Activated CD8-positive, alpha-beta memory T cell treated with anti-CD3 and anti-CD28 coated beads for 36 hours (primary cell): ENCODE data around the gene P3H3. TPM values are rescaled to one million over a fixed set of nuclear protein-coding genes. Genes with fewer than 3 reads are reported as not detected.

Experiments used
- CTCF ChIA-PET: fragments of 350-600 bp; sonication (Branson Sonifier 250); formaldehyde crosslinking; loops from one replicate; lab custom pipeline; 2021; ENCODE audit warnings: antibody characterized with exemption; lab: Charles Lee
- POLR2A ChIA-PET: fragments of 350-600 bp; sonication (Branson Sonifier 250); formaldehyde crosslinking; loops from one replicate; lab custom pipeline; 2021; ENCODE audit warnings: antibody characterized with exemption; lab: Charles Lee
- total RNA-seq, 2 experiments: library from RNA; stranded (reverse); gene quantifications; one replicate each; pipeline ENCODE4 v1.2.3, GENCODE V29; 2021

The P3H3 gene
- total RNA-seq, 2 experiments from 2014 or later, result 1.8 TPM

DNA sequence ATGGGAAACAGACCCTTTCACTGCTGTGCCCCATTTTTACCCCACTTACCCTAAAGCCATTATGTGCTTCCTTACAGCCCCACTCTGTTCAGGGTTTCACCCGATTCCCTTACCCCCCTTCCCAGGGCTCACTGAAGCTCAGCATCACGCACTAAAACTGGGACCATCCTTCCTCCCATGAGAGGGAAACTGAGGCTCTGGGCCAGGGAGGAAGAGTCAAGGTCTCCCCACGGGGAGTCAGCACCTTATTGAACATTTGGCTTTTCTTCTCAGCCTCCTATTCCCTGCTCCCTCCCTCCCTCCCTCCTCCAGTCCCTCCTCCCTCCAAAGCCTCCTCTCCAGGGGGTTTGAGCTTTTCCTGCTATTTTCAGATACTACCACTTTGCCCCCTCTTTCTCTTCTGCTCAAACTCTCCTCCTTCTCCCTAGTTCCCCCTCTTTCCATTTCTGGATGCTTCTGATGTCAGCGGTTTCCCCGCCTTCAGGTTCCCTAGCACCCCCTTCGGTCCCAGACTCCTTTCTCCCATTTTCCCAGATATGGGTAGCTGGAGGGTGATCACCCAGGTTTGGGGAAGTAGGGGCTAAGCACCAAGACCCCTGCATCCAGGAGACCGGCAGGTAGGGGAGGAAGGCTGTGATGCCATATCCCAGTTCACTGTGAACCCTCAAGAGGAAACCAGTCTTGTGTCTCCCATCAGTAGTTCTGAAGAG lies 5.6 kb upstream of the P3H3 start:
- POLR2A ChIA-PET, result no interaction called here
- CTCF ChIA-PET, result interaction anchor here (0.6 to 9.6 kb wide), 5 partner anchors 14 to 69 kb away, joined by 3 to 91 read pairs (median 5); partner anchors contain the start of gene MLF2

GRCh38 chr12:6823182-6824084 lies 4.8 kb upstream of the P3H3 start:
- ChIA-PET POLR2A (no interaction called here), CTCF (interaction anchor here (1.6 to 9.6 kb wide), 6 partner anchors 12 to 70 kb away, joined by 4 to 91 read pairs (median 10); partner anchors contain the start of gene MLF2)

GRCh38 chr12:6824085-6824775 lies 4.0 kb upstream of the P3H3 start:
- POLR2A ChIA-PET, result no interaction called here
- CTCF ChIA-PET, result interaction anchor here (1.0 to 9.6 kb wide), 13 partner anchors 11 to 114 kb away, joined by 3 to 91 read pairs (median 7); partner anchors contain the start of genes CDCA3, GNB3 and MLF2

DNA sequence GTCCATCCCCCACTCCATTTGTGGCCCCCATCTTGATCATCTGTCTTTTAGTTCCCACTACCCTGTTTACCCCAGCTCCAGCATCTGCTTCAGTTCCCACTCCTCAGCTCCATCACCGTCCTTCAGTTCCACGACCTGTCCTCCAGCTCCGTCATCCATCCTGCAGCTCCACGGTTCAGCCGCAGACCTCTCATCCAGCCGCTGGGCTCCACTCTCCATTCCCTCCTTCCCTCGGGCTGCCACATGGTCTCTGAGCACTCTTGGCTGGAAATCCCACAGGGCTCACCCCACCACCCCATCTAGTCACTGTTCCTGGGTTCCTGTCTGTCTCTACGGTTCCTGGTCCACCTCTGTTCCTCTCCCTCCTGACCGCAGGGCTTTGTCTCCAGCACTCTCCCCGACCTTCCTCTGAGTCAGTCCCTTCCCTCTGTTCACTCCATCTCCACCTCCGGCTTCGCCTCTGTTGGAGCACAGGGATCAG lies 3.3 kb upstream of the P3H3 start:
- CTCF ChIA-PET, result interaction anchor here (0.6 to 9.6 kb wide), 24 partner anchors 10 to 181 kb away, joined by 3 to 91 read pairs (median 4); partner anchors contain the start of genes CD4, CDCA3, COPS7A and GNB3
- POLR2A ChIA-PET, result no interaction called here

DNA sequence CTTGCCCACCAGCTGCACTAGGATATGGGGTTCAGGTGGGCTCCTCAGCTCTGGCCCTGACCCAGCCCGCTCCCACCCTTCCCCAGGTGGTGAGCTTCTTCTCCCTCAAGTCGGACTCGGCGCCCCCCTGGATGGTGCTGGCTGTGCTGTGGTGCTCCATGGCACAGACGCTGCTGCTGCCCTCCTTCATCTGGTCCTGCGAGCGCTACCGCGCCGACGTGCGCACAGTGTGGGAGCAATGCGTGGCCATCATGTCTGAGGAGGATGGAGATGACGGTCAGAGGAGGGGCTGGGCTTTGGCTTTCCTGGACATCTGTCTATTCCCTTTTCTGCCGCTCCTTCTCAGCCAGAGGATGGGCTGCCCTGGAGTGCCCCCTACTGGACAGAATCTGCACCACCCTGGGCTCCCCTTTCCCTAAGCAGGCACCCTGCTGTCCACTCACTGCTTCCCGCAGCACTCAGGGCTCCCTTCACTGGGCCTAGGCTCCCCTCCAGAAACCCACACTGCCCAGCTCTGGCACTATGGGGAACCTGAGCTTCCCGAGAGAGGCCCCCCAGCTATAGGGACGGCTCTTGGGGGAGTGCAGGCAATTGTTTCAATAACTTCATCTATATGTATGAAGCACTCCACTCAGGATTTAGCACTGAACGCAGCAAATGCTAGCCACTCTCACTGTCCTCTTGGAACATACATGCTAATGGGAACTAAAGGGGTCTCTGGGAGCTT lies 2.6 kb upstream of the P3H3 start:
- CTCF ChIA-PET, result interaction anchor here (0.6 to 9.6 kb wide), 34 partner anchors 10 to 207 kb away, joined by 3 to 91 read pairs (median 4); partner anchors contain the start of genes CD4, CDCA3, COPS7A and GNB3
- POLR2A ChIA-PET, result no interaction called here

GRCh38 chr12:6826125-6826733 lies 2.0 kb upstream of the P3H3 start:
- POLR2A ChIA-PET, result interaction anchor here (0.7 kb wide), 1 partner anchor 60 kb away, joined by 3 read pairs; no protein-coding TSS in a partner anchor
- CTCF ChIA-PET, result interaction anchor here (0.8 to 9.6 kb wide), 24 partner anchors 9 to 207 kb away, joined by 3 to 91 read pairs (median 4); partner anchors contain the start of genes CD4, COPS7A, MLF2 and PTMS

GRCh38 chr12:6826734-6827436 lies 1.3 kb upstream of the P3H3 start:
- ChIA-PET CTCF (interaction anchor here (0.6 to 9.6 kb wide), 10 partner anchors 8 to 237 kb away, joined by 3 to 91 read pairs (median 6); partner anchors contain the start of genes COPS7A and MLF2), POLR2A (interaction anchor here (0.7 kb wide), 1 partner anchor 60 kb away, joined by 3 read pairs; no protein-coding TSS in a partner anchor)

DNA sequence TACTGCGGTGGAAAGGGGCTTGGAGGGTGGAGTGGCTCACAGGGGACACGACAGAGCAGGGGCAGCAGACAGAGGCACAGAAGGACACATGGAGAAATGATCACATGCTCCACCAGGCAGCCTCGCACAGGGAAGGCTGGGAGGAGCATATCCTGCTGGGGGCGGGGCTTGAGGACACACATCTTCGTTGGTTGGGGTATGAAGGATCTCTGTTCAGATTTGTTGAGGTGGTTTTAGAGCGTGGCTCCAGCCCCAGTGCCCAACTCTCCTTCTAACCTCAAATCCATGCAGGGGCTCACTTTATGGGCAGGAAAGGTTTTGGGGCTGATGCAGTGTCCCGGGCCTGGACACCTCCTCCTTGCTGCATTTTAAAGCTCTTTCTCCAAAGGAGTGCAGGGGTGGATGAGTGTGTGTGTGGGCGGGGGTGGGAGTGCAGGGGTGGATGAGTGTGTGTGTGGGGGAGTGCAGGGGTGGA lies 733 bp upstream of the P3H3 start:
- POLR2A ChIA-PET, result interaction anchor here (0.7 kb wide), 1 partner anchor 61 kb away, joined by 3 read pairs; no protein-coding TSS in a partner anchor
- CTCF ChIA-PET, result interaction anchor here (0.6 to 9.6 kb wide), 3 partner anchors 14 to 237 kb away, joined by 3 to 91 read pairs (median 13); partner anchors contain the start of gene MLF2

DNA sequence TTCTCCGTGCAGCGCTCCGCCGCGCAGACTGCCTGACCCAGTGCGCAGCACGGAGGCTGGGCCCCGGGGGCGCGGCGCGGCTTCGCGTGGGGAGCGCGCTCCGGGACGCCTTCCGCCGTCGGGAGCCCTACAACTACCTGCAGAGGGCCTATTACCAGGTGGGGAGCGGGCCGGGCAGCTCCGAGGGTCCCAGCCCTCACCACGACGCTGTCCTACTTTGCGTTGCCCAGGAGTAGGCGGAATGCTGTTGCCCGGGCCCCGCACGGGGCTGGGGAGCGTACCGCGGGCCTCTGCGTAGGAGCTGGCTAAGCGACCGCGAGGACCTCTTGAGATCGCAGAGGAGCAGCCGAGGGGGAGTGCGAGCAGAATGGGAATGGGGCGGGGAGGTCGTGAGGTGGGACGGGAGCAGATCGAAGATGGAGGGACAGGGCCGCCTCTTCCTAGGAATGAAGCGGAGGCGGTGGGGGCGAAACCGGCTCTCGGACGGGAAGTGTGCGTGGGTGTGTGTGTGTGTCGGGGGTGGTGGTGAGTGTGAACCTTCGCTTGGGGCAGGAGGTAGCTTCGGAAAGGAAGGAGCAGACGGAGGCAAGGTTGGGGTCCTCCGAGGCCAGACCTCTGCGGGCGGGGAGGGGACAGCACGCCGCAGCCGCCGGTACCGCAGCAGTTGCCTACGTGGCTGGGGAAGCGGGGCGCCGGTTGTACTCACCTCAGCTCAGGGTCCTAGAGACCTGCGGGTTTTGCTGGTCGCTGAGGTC lies 751 bp downstream of the P3H3 start:
- ChIA-PET POLR2A (interaction anchor here (0.7 to 1.7 kb wide), 5 partner anchors 22 to 252 kb away, joined by 4 to 6 read pairs (median 5); partner anchors contain the start of genes CDCA3, MLF2, TPI1 and USP5), CTCF (interaction anchor here (0.8 to 9.6 kb wide), 10 partner anchors 19 to 75 kb away, joined by 3 to 91 read pairs (median 4); partner anchors contain the start of gene MLF2)

DNA sequence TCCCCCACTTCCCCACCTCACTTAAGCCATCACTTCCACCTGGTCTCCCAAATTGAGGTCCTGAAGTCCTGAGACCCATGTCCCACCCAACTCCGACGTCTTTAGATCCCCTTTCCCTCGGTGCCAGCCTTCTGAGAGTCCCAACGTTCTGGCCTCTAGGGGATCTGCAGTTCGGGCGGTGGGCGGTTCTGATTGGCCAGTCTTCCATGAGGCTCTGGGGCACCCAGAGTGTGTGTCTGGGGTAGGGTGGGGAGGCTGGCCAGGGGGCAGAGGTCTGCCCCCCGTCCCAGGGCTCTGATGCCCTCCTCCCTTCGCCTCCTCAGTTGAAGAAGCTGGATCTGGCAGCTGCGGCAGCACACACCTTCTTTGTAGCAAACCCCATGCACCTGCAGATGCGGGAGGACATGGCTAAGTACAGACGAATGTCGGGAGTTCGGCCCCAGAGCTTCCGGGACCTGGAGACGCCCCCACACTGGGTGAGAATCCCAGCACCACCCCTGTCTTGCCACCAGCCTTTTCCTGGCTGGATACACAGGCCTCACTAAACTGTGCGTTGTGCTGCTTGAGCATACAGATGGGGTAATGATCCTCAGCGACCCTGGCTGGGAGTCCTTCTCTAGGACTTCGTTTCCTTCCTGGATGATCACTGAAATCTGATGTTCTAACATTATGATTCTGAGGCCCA lies 1.5 kb downstream of the P3H3 start:
- ChIA-PET POLR2A (interaction anchor here (1.2 to 1.7 kb wide), 3 partner anchors 37 to 76 kb away, joined by 4 to 5 read pairs (median 5); partner anchors contain the start of genes MLF2 and TPI1), CTCF (interaction anchor here (0.8 to 9.6 kb wide), 11 partner anchors 10 to 141 kb away, joined by 3 to 91 read pairs (median 3); partner anchors contain the start of genes MLF2 and ZNF384)

DNA sequence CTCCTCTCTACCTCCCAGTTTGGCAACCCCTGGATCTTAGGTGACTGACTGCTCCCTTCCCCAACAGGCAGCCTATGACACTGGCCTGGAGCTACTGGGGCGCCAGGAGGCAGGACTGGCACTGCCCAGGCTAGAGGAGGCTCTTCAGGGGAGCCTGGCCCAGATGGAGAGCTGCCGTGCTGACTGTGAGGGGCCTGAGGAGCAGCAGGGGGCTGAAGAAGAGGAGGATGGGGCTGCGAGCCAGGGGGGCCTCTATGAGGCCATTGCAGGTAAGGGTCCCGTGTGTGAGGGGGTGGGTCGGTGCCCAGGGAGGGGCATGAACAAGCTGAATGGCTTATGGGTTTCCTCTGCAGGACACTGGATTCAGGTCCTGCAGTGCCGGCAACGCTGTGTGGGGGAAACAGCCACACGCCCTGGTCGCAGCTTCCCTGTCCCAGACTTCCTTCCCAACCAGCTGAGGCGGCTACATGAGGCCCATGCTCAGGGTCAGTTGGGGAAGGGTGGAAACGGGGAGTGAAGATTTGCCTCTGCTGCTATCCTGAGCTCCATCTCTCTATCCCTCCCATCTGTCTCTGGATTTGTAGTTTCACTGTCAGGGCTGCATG lies 2.2 kb downstream of the P3H3 start:
- CTCF ChIA-PET, result interaction anchor here (0.8 to 1.3 kb wide), 5 partner anchors 9 to 141 kb away, joined by 3 to 4 read pairs (median 3); partner anchors contain the start of genes MLF2, SPSB2 and ZNF384
- POLR2A ChIA-PET, result interaction anchor here (1.5 kb wide), 1 partner anchor 37 kb away, joined by 4 read pairs; the partner anchor contains the start of gene TPI1

GRCh38 chr12:6830999-6831398 lies 2.8 kb downstream of the P3H3 start:
- ChIA-PET POLR2A (no interaction called here), CTCF (interaction anchor here (0.9 to 1.3 kb wide), 5 partner anchors 35 to 142 kb away, joined by 3 to 4 read pairs (median 3); partner anchors contain the start of genes MLF2, SPSB2 and ZNF384)

- CTCF ChIA-PET, result interaction anchor here (0.7 to 1.1 kb wide), 3 partner anchors 41 to 87 kb away, joined by 3 read pairs; partner anchors contain the start of gene SPSB2
- POLR2A ChIA-PET, result no interaction called here
Measured at GRCh38 chr12:6831450-6831995, 3.3 kb downstream of the P3H3 start.

GRCh38 chr12:6832125-6832524 lies 3.9 kb downstream of the P3H3 start:
- ChIA-PET CTCF (interaction anchor here (0.7 to 1.1 kb wide), 4 partner anchors 52 to 87 kb away, joined by 3 read pairs; partner anchors contain the start of gene LAG3), POLR2A (no interaction called here)
